Activated CD4-positive, alpha-beta T cell treated with anti-CD3 and anti-CD28 coated beads, Interleukin-2, amount 10 ng/mL, durations not matched to agents 7 days and 5 days (primary cell): ENCODE results near the gene DAPK2. TPM values are rescaled to one million over a fixed set of nuclear protein-coding genes. Genes with fewer than 3 reads are reported as not detected.

Experiments used
- CTCF ChIA-PET: fragments of 350-600 bp; sonication (Branson Sonifier 250); formaldehyde crosslinking; loops from one replicate; lab custom pipeline; 2021; ENCODE audit warnings: antibody characterized with exemption; lab: Charles Lee
- POLR2A ChIA-PET: fragments of 350-600 bp; sonication (Branson Sonifier 250); formaldehyde crosslinking; loops from one replicate; lab custom pipeline; 2021; ENCODE audit warnings: antibody characterized with exemption; lab: Charles Lee
- DNase-seq: peaks from one replicate; pipeline ENCODE4 v3.0.0-alpha.2; 2020
- H3K27ac Mint-ChIP-seq: one replicate; pipeline ENCODE4 v1.8.0; 2021; ENCODE audit warnings: mild to moderate bottlenecking, moderate library complexity, mixed read lengths
- H3K27me3 Mint-ChIP-seq: one replicate; pipeline ENCODE4 v1.8.0; 2021; ENCODE audit warnings: mixed read lengths
- H3K36me3 Mint-ChIP-seq: one replicate; pipeline ENCODE4 v1.8.0; 2021; ENCODE audit warnings: low read depth, mixed read lengths
- H3K4me1 Mint-ChIP-seq: one replicate; pipeline ENCODE4 v1.8.0; 2021; ENCODE audit warnings: mixed read lengths
- H3K4me3 Mint-ChIP-seq: one replicate; pipeline ENCODE4 v1.8.0; 2021; ENCODE audit warnings: mild to moderate bottlenecking, moderate library complexity, mixed read lengths
- H3K9me3 Mint-ChIP-seq: one replicate; pipeline ENCODE4 v1.8.0; 2021; ENCODE audit warnings: mixed read lengths
- total RNA-seq, 2 experiments: library from RNA; stranded (reverse); gene quantifications; one replicate each; pipeline ENCODE4 v1.2.3, GENCODE V29; 2021

Gene DAPK2
- total RNA-seq, 2 experiments from 2014 or later, result 0.83 to 0.87 TPM

GRCh38 chr15:64017082-64017588 lies 29.1 kb downstream of the DAPK2 start:
- peaks cover 5% of the 10 kb centered on the region for H3K9me3 Mint-ChIP-seq
- no peak overlapping the region for H3K4me3 Mint-ChIP-seq
- no peaks in the 10 kb centered on the region for H3K36me3 Mint-ChIP-seq
- H3K27me3 Mint-ChIP-seq, result no peaks in the 10 kb centered on the region
- ChIA-PET POLR2A (no interaction called here), CTCF (interaction anchor here (1.0 kb wide), 1 partner anchor 29 kb away, joined by 3 read pairs; the partner anchor contains the start of gene DAPK2)
- H3K4me1 Mint-ChIP-seq, result peaks cover 12% of the 10 kb centered on the region
- H3K27ac Mint-ChIP-seq, result no peak overlapping the region
- DNase-seq, result no peak

- Mint-ChIP-seq H3K27me3 (no peaks in the 10 kb centered on the region), H3K9me3 (peaks cover 5% of the 10 kb centered on the region), H3K4me3 (no peak overlapping the region), H3K4me1 (peaks cover 18% of the 10 kb centered on the region), H3K36me3 (no peaks in the 10 kb centered on the region), H3K27ac (no peak overlapping the region)
- DNase-seq, result no peak
- ChIA-PET POLR2A (no interaction called here), CTCF (no interaction called here)
Observed at GRCh38 chr15:64016257-64016656, 30.0 kb downstream of the DAPK2 start.

GRCh38 chr15:64014995-64015394 lies 31.3 kb downstream of the DAPK2 start:
- ChIA-PET CTCF (interaction anchor here (0.8 kb wide), 1 partner anchor 31 kb away, joined by 3 read pairs; the partner anchor contains the start of gene DAPK2), POLR2A (no interaction called here)
- Mint-ChIP-seq H3K27me3 (no peaks in the 10 kb centered on the region), H3K27ac (no peak overlapping the region), H3K9me3 (no peaks in the 10 kb centered on the region), H3K4me3 (no peak overlapping the region), H3K4me1 (peaks cover 31% of the 10 kb centered on the region), H3K36me3 (no peaks in the 10 kb centered on the region)
- DNase-seq, result no peak

- Mint-ChIP-seq H3K27me3 (no peaks in the 10 kb centered on the region), H3K9me3 (no peaks in the 10 kb centered on the region), H3K4me3 (no peak overlapping the region), H3K4me1 (peaks cover 46% of the 10 kb centered on the region), H3K36me3 (no peaks in the 10 kb centered on the region), H3K27ac (no peak overlapping the region)
- ChIA-PET POLR2A (no interaction called here), CTCF (interaction anchor here (0.6 to 0.9 kb wide), 3 partner anchors 26 to 501 kb away, joined by 3 read pairs; no protein-coding TSS in a partner anchor)
- DNase-seq, result no peak
Observed at GRCh38 chr15:64013179-64014062, 32.9 kb downstream of the DAPK2 start.

GRCh38 chr15:64011736-64012135 lies 34.5 kb downstream of the DAPK2 start:
- Mint-ChIP-seq H3K4me1 (peaks cover 53% of the 10 kb centered on the region), H3K36me3 (no peaks in the 10 kb centered on the region), H3K4me3 (no peak overlapping the region), H3K27me3 (no peaks in the 10 kb centered on the region), H3K27ac (peak overlapping the region; percentile 50), H3K9me3 (no peaks in the 10 kb centered on the region)
- no peak for DNase-seq
- ChIA-PET CTCF (interaction anchor here (1.1 to 3.4 kb wide), 5 partner anchors 10 to 402 kb away, joined by 3 to 13 read pairs (median 7); partner anchors contain the start of gene DAPK2), POLR2A (no interaction called here)

GRCh38 chr15:64010719-64011118 lies 35.6 kb downstream of the DAPK2 start:
- Mint-ChIP-seq H3K4me1 (peaks cover 54% of the 10 kb centered on the region), H3K4me3 (peak overlapping the region; percentile 37), H3K9me3 (no peaks in the 10 kb centered on the region), H3K27ac (peak overlapping the region; percentile 93), H3K27me3 (no peaks in the 10 kb centered on the region), H3K36me3 (peaks cover 2% of the 10 kb centered on the region)
- ChIA-PET CTCF (interaction anchor here (0.5 to 3.4 kb wide), 13 partner anchors 9 to 401 kb away, joined by 3 to 13 read pairs (median 4); partner anchors contain the start of gene DAPK2), POLR2A (interaction anchor here (0.6 to 1.2 kb wide), 2 partner anchors 25 to 36 kb away, joined by 3 read pairs; partner anchors contain the start of gene DAPK2)
- DNase-seq, result peak; percentile 92

GRCh38 chr15:64009798-64010261 lies 36.5 kb downstream of the DAPK2 start:
- CTCF ChIA-PET, result interaction anchor here (0.6 to 3.4 kb wide), 11 partner anchors 8 to 490 kb away, joined by 3 to 13 read pairs (median 5); partner anchors contain the start of gene DAPK2
- Mint-ChIP-seq H3K27me3 (no peaks in the 10 kb centered on the region), H3K4me3 (no peak overlapping the region), H3K36me3 (peaks cover 2% of the 10 kb centered on the region), H3K27ac (peak overlapping the region; percentile 93), H3K9me3 (no peaks in the 10 kb centered on the region), H3K4me1 (peaks cover 60% of the 10 kb centered on the region)
- peak; percentile 52 for DNase-seq
- POLR2A ChIA-PET, result interaction anchor here (0.6 kb wide), 1 partner anchor 119 kb away, joined by 4 read pairs; no protein-coding TSS in a partner anchor

- DNase-seq, result no peak
- Mint-ChIP-seq H3K27ac (peak overlapping the region; percentile 93), H3K4me3 (no peak overlapping the region), H3K4me1 (peaks cover 65% of the 10 kb centered on the region), H3K27me3 (no peaks in the 10 kb centered on the region), H3K9me3 (no peaks in the 10 kb centered on the region), H3K36me3 (peaks cover 2% of the 10 kb centered on the region)
- ChIA-PET CTCF (interaction anchor here (0.5 to 3.4 kb wide), 9 partner anchors 11 to 489 kb away, joined by 3 to 13 read pairs (median 4); partner anchors contain the start of gene DAPK2), POLR2A (interaction anchor here (0.6 kb wide), 1 partner anchor 119 kb away, joined by 4 read pairs; no protein-coding TSS in a partner anchor)
Observed at GRCh38 chr15:64009241-64009640, 37.0 kb downstream of the DAPK2 start.

- Mint-ChIP-seq H3K36me3 (peaks cover 2% of the 10 kb centered on the region), H3K4me1 (peaks cover 66% of the 10 kb centered on the region), H3K4me3 (no peak overlapping the region), H3K27me3 (no peaks in the 10 kb centered on the region), H3K9me3 (no peaks in the 10 kb centered on the region), H3K27ac (no peak overlapping the region)
- no peak for DNase-seq
- POLR2A ChIA-PET, result no interaction called here
- CTCF ChIA-PET, result interaction anchor here (1.1 to 1.8 kb wide), 2 partner anchors 9 to 10 kb away, joined by 3 to 7 read pairs; no protein-coding TSS in a partner anchor
Observed at GRCh38 chr15:64008177-64008576, 38.1 kb downstream of the DAPK2 start.

GRCh38 chr15:64006642-64007041 lies 39.6 kb downstream of the DAPK2 start:
- peaks cover 2% of the 10 kb centered on the region for H3K36me3 Mint-ChIP-seq
- DNase-seq, result no peak
- H3K27ac Mint-ChIP-seq, result no peak overlapping the region
- ChIA-PET POLR2A (no interaction called here), CTCF (interaction anchor here (0.8 to 1.4 kb wide), 3 partner anchors 18 to 397 kb away, joined by 4 to 5 read pairs (median 4); partner anchors contain the start of gene DAPK2)
- no peaks in the 10 kb centered on the region for H3K9me3 Mint-ChIP-seq
- H3K27me3 Mint-ChIP-seq, result no peaks in the 10 kb centered on the region
- H3K4me1 Mint-ChIP-seq, result peaks cover 56% of the 10 kb centered on the region
- H3K4me3 Mint-ChIP-seq, result no peak overlapping the region

GRCh38 chr15:64004587-64004986 lies 41.7 kb downstream of the DAPK2 start:
- Mint-ChIP-seq H3K4me1 (peaks cover 38% of the 10 kb centered on the region), H3K27ac (no peak overlapping the region), H3K4me3 (no peak overlapping the region), H3K36me3 (peaks cover 2% of the 10 kb centered on the region), H3K27me3 (peaks cover 1% of the 10 kb centered on the region), H3K9me3 (no peaks in the 10 kb centered on the region)
- ChIA-PET CTCF (interaction anchor here (0.9 to 1.6 kb wide), 4 partner anchors 9 to 66 kb away, joined by 3 to 6 read pairs (median 3); partner anchors contain the start of gene DAPK2), POLR2A (no interaction called here)
- DNase-seq, result no peak

GRCh38 chr15:64004056-64004455 lies 42.2 kb downstream of the DAPK2 start:
- no peak overlapping the region for H3K27ac Mint-ChIP-seq
- H3K4me3 Mint-ChIP-seq, result no peak overlapping the region
- POLR2A ChIA-PET, result no interaction called here

More at GRCh38 chr15:64004056-64004455, 42.2 kb downstream of the DAPK2 start:
- Mint-ChIP-seq H3K9me3 (no peaks in the 10 kb centered on the region), H3K27me3 (peaks cover 4% of the 10 kb centered on the region), H3K36me3 (peaks cover 2% of the 10 kb centered on the region), H3K4me1 (peaks cover 36% of the 10 kb centered on the region)
- DNase-seq, result no peak
- CTCF ChIA-PET, result interaction anchor here (1.2 to 1.6 kb wide), 2 partner anchors 8 to 33 kb away, joined by 3 to 6 read pairs; no protein-coding TSS in a partner anchor
